ENCODE results near the gene SH3RF3. TPM values are rescaled to one million over a fixed set of nuclear protein-coding genes. Genes with fewer than 3 reads are reported as not detected.

SH3RF3 gene
- total RNA-seq, 1 experiment from 2014 or later = not detected

GRCh38 chr2:109242210-109242653, 113.2 kb downstream of the SH3RF3 start:
- no peaks in the 10 kb centered on the region for H3K36me3 ChIP-seq (ENCODE audit: control insufficient read depth in 1 of 2, insufficient read depth in 2 of 2, low read length in 2 of 2)
- BruUV-seq (replicated peaks) = no TSS peak
- TF ChIP-seq JUND (IDR thresholded peaks at IDR 0.05) (no peak), ZBTB33 (IDR thresholded peaks at IDR 0.05; ENCODE audit: extremely low read depth, insufficient replicate concordance, low read length) (no peak), SRF (IDR thresholded peaks at IDR 0.05; ENCODE audit: low read depth) (no peak), ATF3 (IDR thresholded peaks at IDR 0.05) (no peak), MAX (IDR thresholded peaks at IDR 0.05) (no peak), POLR2AphosphoS5 (IDR thresholded peaks at IDR 0.05; ENCODE audit: low read depth, low read length) (no peak), CBX3 (IDR thresholded peaks at IDR 0.05; ENCODE audit: low read depth) (no peak), RAD21 (IDR thresholded peaks at IDR 0.05; ENCODE audit: low read depth) (no peak), EZH2 (IDR thresholded peaks at IDR 0.05) (no peak), EGR1 (IDR thresholded peaks at IDR 0.05; ENCODE audit: low read depth) (no peak), ZNF274 (IDR thresholded peaks at IDR 0.05; ENCODE audit: low read depth, low read length) (no peak), FOSL1 (IDR thresholded peaks at IDR 0.05; ENCODE audit: low read depth) (no peak), YY1 (IDR thresholded peaks at IDR 0.05; ENCODE audit: extremely low read depth, insufficient replicate concordance, low read depth, low read length) (no peak), CTCF (IDR thresholded peaks at IDR 0.05 in 2 of 3, conservative IDR thresholded peaks at IDR 0.05 in 1 of 3; ENCODE audit: borderline replicate concordance in 1 of 3, insufficient read depth in 1 of 3, low read depth in 2 of 3, low read length in 2 of 3) (no peak), CEBPB (IDR thresholded peaks at IDR 0.05; ENCODE audit: low read depth) (no peak), REST (IDR thresholded peaks at IDR 0.05; ENCODE audit: low read depth) (no peak), TCF7L2 (IDR thresholded peaks at IDR 0.05; ENCODE audit: borderline replicate concordance, extremely low read depth, insufficient read depth, insufficient read length) (no peak), SIN3A (IDR thresholded peaks at IDR 0.05; ENCODE audit: low read depth) (no peak), ELF1 (IDR thresholded peaks at IDR 0.05; ENCODE audit: borderline replicate concordance, low read depth) (no peak)
- no peak overlapping the region for H3K4me2 ChIP-seq (ENCODE audit: low read length)
- ChIA-PET POLR2A (no interaction called here), CTCF (no interaction called here), RAD21 (ENCODE audit: low non-redundant PET in 1 of 2, low total read pairs in 2 of 2, uncharacterized antibody in 2 of 2, unreplicated experiment in 2 of 2) (no interaction called here)
- H3K4me3 ChIP-seq (replicated peaks in 1 of 2; ENCODE audit: low read depth in 1 of 2, low read length in 2 of 2) = no peak overlapping the region
- H3K27me3 ChIP-seq (ENCODE audit: insufficient read depth, low read length) = 0 out of 2 replicates have a peak, but pooled peaks cover 5% of the 10 kb centered on the region
- H2AFZ ChIP-seq (ENCODE audit: low read depth, low read length, poor library complexity, severe bottlenecking) = no peak overlapping the region
- H3K9me2 ChIP-seq (ENCODE audit: insufficient read depth) = no peaks in the 10 kb centered on the region
- H4K20me1 ChIP-seq (ENCODE audit: insufficient read depth) = no peaks in the 10 kb centered on the region
- H3K9me3 ChIP-seq (ENCODE audit: control insufficient read depth in 1 of 2, insufficient read depth in 1 of 2, low read depth in 1 of 2, low read length in 2 of 2) = no peaks in the 10 kb centered on the region
- no peak overlapping the region for H3K9ac ChIP-seq (ENCODE audit: low read length)
- no peak overlapping the region for H3K27ac ChIP-seq (ENCODE audit: low read depth, low read length)
- no peaks in the 10 kb centered on the region for H3K79me2 ChIP-seq (ENCODE audit: insufficient read depth, low read length)
- DNase-seq (ENCODE audit: low read depth, low spot score) = no peak
- intact Hi-C loops (cut with micrococcal nuclease) = no loop called here
- no peak for ATAC-seq
- peaks cover 0 to 8% of the 10 kb centered on the region in 2 experiments; a peak in 1 of 4 replicates for H3K4me1 ChIP-seq (ENCODE audit: control insufficient read depth in 1 of 2, insufficient read depth in 2 of 2, low read length in 2 of 2)

All from HCT116 (cell line).